ENCODE results near the gene NAALADL2. TPM values are rescaled to one million over a fixed set of nuclear protein-coding genes. Genes with fewer than 3 reads are reported as not detected.

Gene NAALADL2
- total and polyA plus RNA-seq, 4 donors = 0.28 to 4.6 (median 3.1) TPM

GRCh38 chr3:174931473-174932353 is 72.6 kb downstream of the NAALADL2 start:
- H3K9me3 ChIP-seq (ENCODE audit: control insufficient read depth in 4 of 4, low read length in 3 of 4) = no peaks in the 10 kb centered on the region
- H3K9ac ChIP-seq (ENCODE audit: low read depth in 1 of 2, low read length in 2 of 2) = no peak overlapping the region
- DNase-seq (ENCODE audit: low spot score) = no peak
- TF ChIP-seq SP1 (IDR thresholded peaks at IDR 0.05) (no peak), EGR1 (IDR thresholded peaks at IDR 0.05; ENCODE audit: low read depth in 2 of 2) (no peak), FOXA2 (IDR thresholded peaks at IDR 0.05) (no peak), RXRA (IDR thresholded peaks at IDR 0.05) (no peak)
- H3K27ac ChIP-seq (ENCODE audit: low read depth in 1 of 2, low read length in 2 of 2) = no peak overlapping the region
- 93% methylated on average over 2 of the region's 2 CpGs for WGBS
- no peaks in the 10 kb centered on the region for H3K27me3 ChIP-seq (ENCODE audit: control insufficient read depth in 4 of 4, insufficient read depth in 4 of 4, low read length in 3 of 4)
- H3K36me3 ChIP-seq (ENCODE audit: control insufficient read depth in 4 of 4, insufficient read depth in 3 of 4, low read depth in 1 of 4, low read length in 3 of 4) = no peaks in the 10 kb centered on the region
- no peaks in the 10 kb centered on the region for H3K4me1 ChIP-seq (ENCODE audit: control insufficient read depth in 4 of 4, insufficient read depth in 4 of 4, low read length in 3 of 4)
- no peak overlapping the region for H3K4me3 ChIP-seq (ENCODE audit: low read depth in 1 of 3, low read length in 3 of 3)

GRCh38 chr3:174936590-174936989 is 77.5 kb downstream of the NAALADL2 start:
- no peaks in the 10 kb centered on the region for H3K4me1 ChIP-seq (ENCODE audit: control insufficient read depth in 4 of 4, insufficient read depth in 4 of 4, low read length in 3 of 4)
- no peak overlapping the region for H3K27ac ChIP-seq (ENCODE audit: low read depth in 1 of 2, low read length in 2 of 2)
- no peaks in the 10 kb centered on the region for H3K27me3 ChIP-seq (ENCODE audit: control insufficient read depth in 4 of 4, insufficient read depth in 4 of 4, low read length in 3 of 4)
- H3K9ac ChIP-seq (ENCODE audit: low read depth in 1 of 2, low read length in 2 of 2) = no peak overlapping the region
- no peak overlapping the region for H3K4me3 ChIP-seq (ENCODE audit: low read depth in 1 of 3, low read length in 3 of 3)
- no peaks in the 10 kb centered on the region for H3K36me3 ChIP-seq (ENCODE audit: control insufficient read depth in 4 of 4, insufficient read depth in 3 of 4, low read depth in 1 of 4, low read length in 3 of 4)
- no peak for DNase-seq (ENCODE audit: low spot score)
- no peaks in the 10 kb centered on the region for H3K9me3 ChIP-seq (ENCODE audit: control insufficient read depth in 4 of 4, low read length in 3 of 4)
- TF ChIP-seq GABPA (IDR thresholded peaks at IDR 0.05 in 1 of 2, conservative IDR thresholded peaks at IDR 0.05 in 1 of 2) (no peak), MAX (IDR thresholded peaks at IDR 0.05) (no peak), RAD21 (IDR thresholded peaks at IDR 0.05) (no peak), HNF4G (IDR thresholded peaks at IDR 0.05) (no peak), TAF1 (conservative IDR thresholded peaks at IDR 0.05) (no peak), RXRA (IDR thresholded peaks at IDR 0.05) (no peak), EGR1 (IDR thresholded peaks at IDR 0.05; ENCODE audit: low read depth in 2 of 2) (no peak), FOXA2 (IDR thresholded peaks at IDR 0.05) (no peak), HNF4A (conservative IDR thresholded peaks at IDR 0.05) (no peak), JUND (IDR thresholded peaks at IDR 0.05) (no peak), NR2F2 (IDR thresholded peaks at IDR 0.05) (no peak), YY1 (IDR thresholded peaks at IDR 0.05) (no peak), ZBTB33 (IDR thresholded peaks at IDR 0.05) (no peak), SP1 (IDR thresholded peaks at IDR 0.05) (no peak), REST (IDR thresholded peaks at IDR 0.05) (no peak), FOXA1 (IDR thresholded peaks at IDR 0.05) (no peak), ATF3 (IDR thresholded peaks at IDR 0.05) (no peak)
- WGBS = 84% methylated on average over 4 of the region's 4 CpGs

All from liver (tissue), 9 donors.